HepG2 (cell line): ENCODE results near the gene FBXW4. TPM values are rescaled to one million over a fixed set of nuclear protein-coding genes. Genes with fewer than 3 reads are reported as not detected.

Experiments
- AHR ChIP-seq: IDR thresholded peaks from 2 replicates; pipeline ENCODE4 v1.6.1; 2018; ENCODE audit warnings: missing genetic modification reagents, missing compliant biosample characterization
- AKAP8 ChIP-seq: sonication (generic); formaldehyde crosslinking; IDR thresholded peaks from 2 replicates; pipeline ENCODE4 v1.5.1; 2020; ENCODE audit warnings: mild to moderate bottlenecking, missing genetic modification reagents
- EP300 ChIP-seq, 3 experiments: sonication (generic) in 1 of 3; formaldehyde crosslinking in 1 of 3; IDR thresholded peaks; 2 replicates each; pipeline versions ENCODE4 v1.5.1 to v1.6.1; 2011 to 2020; ENCODE audit warnings: low read depth in 2 of 3, low read length in 2 of 3, borderline replicate concordance in 1 of 3, improper control_type of control experiment in 1 of 3, mild to moderate bottlenecking in 1 of 3, missing genetic modification reagents in 1 of 3, moderate library complexity in 1 of 3
- HNF4G ChIP-seq, 2 experiments: sonication (generic) in 1 of 2; formaldehyde crosslinking in 1 of 2; IDR thresholded peaks; 2 replicates each; pipeline versions ENCODE4 v1.4.0 to v1.6.1; 2011 to 2020; ENCODE audit warnings: borderline replicate concordance in 2 of 2, low read depth in 2 of 2, mild to moderate bottlenecking in 2 of 2, low read length in 1 of 2, missing genetic modification reagents in 1 of 2, moderate library complexity in 1 of 2
- MED1 ChIP-seq: sonication (generic); formaldehyde crosslinking; IDR thresholded peaks from 2 replicates; pipeline ENCODE4 v1.4.0; 2020; ENCODE audit warnings: missing genetic modification reagents
- MIXL1 ChIP-seq: IDR thresholded peaks from 2 replicates; pipeline ENCODE4 v1.6.1; 2016
- RCOR2 ChIP-seq: IDR thresholded peaks from 2 replicates; pipeline ENCODE4 v1.6.1; 2016; ENCODE audit warnings: missing biosample characterization, missing genetic modification reagents
- RXRA ChIP-seq: sonication (generic); formaldehyde crosslinking; IDR thresholded peaks from 2 replicates; pipeline ENCODE4 v1.5.1; 2020; ENCODE audit warnings: missing genetic modification reagents
- SALL1 ChIP-seq: sonication (generic); formaldehyde crosslinking; IDR thresholded peaks from 2 replicates; pipeline ENCODE4 v1.8.0; 2022; ENCODE audit warnings: mild to moderate bottlenecking, missing genetic modification reagents
- SOX5 ChIP-seq: IDR thresholded peaks from 2 replicates; pipeline ENCODE4 v1.6.1; 2016; ENCODE audit warnings: borderline replicate concordance
- ZFP41 ChIP-seq: sonication (generic); formaldehyde crosslinking; IDR thresholded peaks from 2 replicates; pipeline ENCODE4 v1.4.0; 2020; ENCODE audit warnings: mild to moderate bottlenecking, missing genetic modification reagents, borderline replicate concordance
- ZNF160 ChIP-seq: sonication (generic); formaldehyde crosslinking; IDR thresholded peaks from 2 replicates; pipeline ENCODE4 v1.8.0; 2022; ENCODE audit warnings: mild to moderate bottlenecking, inconsistent platforms, missing genetic modification reagents
- ZNF205 ChIP-seq: IDR thresholded peaks from 2 replicates; pipeline ENCODE4 v1.6.1; 2018; ENCODE audit warnings: missing biosample characterization, missing genetic modification reagents
- ZNF44 ChIP-seq: sonication (generic); formaldehyde crosslinking; IDR thresholded peaks from 2 replicates; pipeline ENCODE4 v1.5.1; 2020; ENCODE audit warnings: mild to moderate bottlenecking, missing genetic modification reagents
- ZNF749 ChIP-seq: sonication (generic); formaldehyde crosslinking; IDR thresholded peaks from 2 replicates; pipeline ENCODE4 v1.8.0; 2022; ENCODE audit warnings: mild to moderate bottlenecking, missing genetic modification reagents, moderate library complexity, borderline replicate concordance
- polyA plus RNA-seq, 8 experiments: library from polyadenylated mRNA; depleted of rRNA in 3 of 8; stranded (reverse) in 7 of 8; unstranded in 1 of 8; fragments of >200 nt; fragmentation: Illumina TruSeq in 4 of 8; extraction: Trizol in 4 of 8; gene quantifications; 2 replicates each; pipeline versions ENCODE4 v1.2.1 to v1.2.3, GENCODE V29; 2011 to 2016; ENCODE audit warnings: low read depth in 4 of 8, missing spikeins in 1 of 8, mixed read lengths in 1 of 8; ENCODE audit not compliant: insufficient read depth in 1 of 8
- total RNA-seq, 5 experiments: library from RNA; depleted of rRNA; stranded (reverse); fragments of >200 nt; fragmentation: Illumina TruSeq; extraction: Trizol; gene quantifications; 2 replicates each; pipeline ENCODE4 v1.2.3, GENCODE V29; 2016; ENCODE audit warnings: low read depth in 1 of 5
- TF ChIP-seq, protein P1 (sequence below): sonication (generic); formaldehyde crosslinking; IDR thresholded peaks from 2 replicates; pipeline ENCODE4 v1.8.0; 2023; ENCODE audit warnings: mild to moderate bottlenecking, missing genetic modification reagents
- TF ChIP-seq, protein P2 (sequence below): sonication (generic); formaldehyde crosslinking; IDR thresholded peaks from 2 replicates; pipeline ENCODE4 v1.5.0; 2020; ENCODE audit warnings: mild to moderate bottlenecking, missing genetic modification reagents
- TF ChIP-seq, protein P3 (sequence below): sonication (generic); formaldehyde crosslinking; IDR thresholded peaks from 2 replicates; pipeline ENCODE4 v1.5.1; 2020; ENCODE audit warnings: mild to moderate bottlenecking, missing genetic modification reagents, moderate library complexity

The FBXW4 gene
- total and polyA plus RNA-seq, 2 of the 13 experiments (the other 11 are each of a cell fraction or from before 2014, with no cell fraction given): 23.5 to 33.7 TPM

DNA sequence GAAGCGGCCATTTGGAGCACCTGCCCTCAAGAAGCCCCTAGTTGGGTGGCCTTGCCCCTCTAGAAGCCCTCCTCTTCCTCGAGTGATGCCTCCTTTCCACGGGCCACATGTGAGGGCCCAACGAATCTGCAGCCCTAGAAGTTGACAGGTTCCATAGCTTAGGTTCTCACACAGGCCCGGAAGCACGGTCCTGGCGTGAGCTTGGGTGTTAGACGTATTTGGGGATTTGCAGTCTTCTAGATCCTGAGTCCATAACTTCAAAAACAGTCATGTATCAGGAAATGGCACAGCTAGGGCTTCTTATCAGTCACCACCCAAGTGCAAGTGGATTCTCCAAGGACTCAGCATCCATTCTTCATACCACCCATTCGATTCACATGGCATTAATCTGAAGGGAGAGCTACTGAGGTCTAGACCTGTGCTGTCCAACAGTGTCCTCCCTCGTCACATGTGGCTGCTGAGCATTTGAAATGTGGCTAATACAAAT, 477 bp upstream of the FBXW4 start (continued):
- TF ChIP-seq, protein P1, sequence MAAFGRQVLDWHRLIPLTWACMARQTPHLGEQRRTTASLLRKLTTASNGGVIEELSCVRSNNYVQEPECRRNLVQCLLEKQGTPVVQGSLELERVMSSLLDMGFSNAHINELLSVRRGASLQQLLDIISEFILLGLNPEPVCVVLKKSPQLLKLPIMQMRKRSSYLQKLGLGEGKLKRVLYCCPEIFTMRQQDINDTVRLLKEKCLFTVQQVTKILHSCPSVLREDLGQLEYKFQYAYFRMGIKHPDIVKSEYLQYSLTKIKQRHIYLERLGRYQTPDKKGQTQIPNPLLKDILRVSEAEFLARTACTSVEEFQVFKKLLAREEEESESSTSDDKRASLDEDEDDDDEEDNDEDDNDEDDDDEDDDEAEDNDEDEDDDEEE (CRISPR knock-in tag): peak; percentile 82; the same call in 1 of the 2 replicates
- 0 out of 2 replicates have a peak, but pooled peaks have one; percentile 1 for TF ChIP-seq AHR (CRISPR knock-in tag)
- TF ChIP-seq MED1 (CRISPR knock-in tag): peak; percentile 6; the same call in 1 of the 2 replicates
- TF ChIP-seq, protein P2, sequence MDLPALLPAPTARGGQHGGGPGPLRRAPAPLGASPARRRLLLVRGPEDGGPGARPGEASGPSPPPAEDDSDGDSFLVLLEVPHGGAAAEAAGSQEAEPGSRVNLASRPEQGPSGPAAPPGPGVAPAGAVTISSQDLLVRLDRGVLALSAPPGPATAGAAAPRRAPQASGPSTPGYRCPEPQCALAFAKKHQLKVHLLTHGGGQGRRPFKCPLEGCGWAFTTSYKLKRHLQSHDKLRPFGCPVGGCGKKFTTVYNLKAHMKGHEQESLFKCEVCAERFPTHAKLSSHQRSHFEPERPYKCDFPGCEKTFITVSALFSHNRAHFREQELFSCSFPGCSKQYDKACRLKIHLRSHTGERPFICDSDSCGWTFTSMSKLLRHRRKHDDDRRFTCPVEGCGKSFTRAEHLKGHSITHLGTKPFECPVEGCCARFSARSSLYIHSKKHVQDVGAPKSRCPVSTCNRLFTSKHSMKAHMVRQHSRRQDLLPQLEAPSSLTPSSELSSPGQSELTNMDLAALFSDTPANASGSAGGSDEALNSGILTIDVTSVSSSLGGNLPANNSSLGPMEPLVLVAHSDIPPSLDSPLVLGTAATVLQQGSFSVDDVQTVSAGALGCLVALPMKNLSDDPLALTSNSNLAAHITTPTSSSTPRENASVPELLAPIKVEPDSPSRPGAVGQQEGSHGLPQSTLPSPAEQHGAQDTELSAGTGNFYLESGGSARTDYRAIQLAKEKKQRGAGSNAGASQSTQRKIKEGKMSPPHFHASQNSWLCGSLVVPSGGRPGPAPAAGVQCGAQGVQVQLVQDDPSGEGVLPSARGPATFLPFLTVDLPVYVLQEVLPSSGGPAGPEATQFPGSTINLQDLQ (CRISPR knock-in tag): 0 out of 2 replicates have a peak, but pooled peaks have one; percentile 13
- TF ChIP-seq MIXL1 (CRISPR knock-in tag): peak; percentile 5; the same call in 1 of the 2 replicates
- TF ChIP-seq HNF4G (IDR thresholded peaks at IDR 0.05; ENCODE audit: borderline replicate concordance, low read depth, low read length): no peak
- TF ChIP-seq HNF4G (CRISPR knock-in tag; IDR thresholded peaks at IDR 0.05; ENCODE audit: borderline replicate concordance, low read depth): 0 out of 2 replicates have a peak, but pooled peaks have one; percentile 14
- TF ChIP-seq EP300 (IDR thresholded peaks at IDR 0.05; ENCODE audit: low read depth in 2 of 2, low read length in 2 of 2): no peak
- TF ChIP-seq EP300 (CRISPR knock-in tag; IDR thresholded peaks at IDR 0.05; ENCODE audit: borderline replicate concordance): 0 out of 2 replicates have a peak, but pooled peaks have one; percentile 12
- 0 out of 2 replicates have a peak, but pooled peaks have one; percentile 8 for TF ChIP-seq RXRA (CRISPR knock-in tag)
- TF ChIP-seq ZNF205 (CRISPR knock-in tag): no peak
- TF ChIP-seq ZFP41 (CRISPR knock-in tag): peak; percentile 34; the same call in 1 of the 2 replicates
- TF ChIP-seq SALL1 (CRISPR knock-in tag): 0 out of 2 replicates have a peak, but pooled peaks have one; percentile 7
- TF ChIP-seq, protein P3, sequence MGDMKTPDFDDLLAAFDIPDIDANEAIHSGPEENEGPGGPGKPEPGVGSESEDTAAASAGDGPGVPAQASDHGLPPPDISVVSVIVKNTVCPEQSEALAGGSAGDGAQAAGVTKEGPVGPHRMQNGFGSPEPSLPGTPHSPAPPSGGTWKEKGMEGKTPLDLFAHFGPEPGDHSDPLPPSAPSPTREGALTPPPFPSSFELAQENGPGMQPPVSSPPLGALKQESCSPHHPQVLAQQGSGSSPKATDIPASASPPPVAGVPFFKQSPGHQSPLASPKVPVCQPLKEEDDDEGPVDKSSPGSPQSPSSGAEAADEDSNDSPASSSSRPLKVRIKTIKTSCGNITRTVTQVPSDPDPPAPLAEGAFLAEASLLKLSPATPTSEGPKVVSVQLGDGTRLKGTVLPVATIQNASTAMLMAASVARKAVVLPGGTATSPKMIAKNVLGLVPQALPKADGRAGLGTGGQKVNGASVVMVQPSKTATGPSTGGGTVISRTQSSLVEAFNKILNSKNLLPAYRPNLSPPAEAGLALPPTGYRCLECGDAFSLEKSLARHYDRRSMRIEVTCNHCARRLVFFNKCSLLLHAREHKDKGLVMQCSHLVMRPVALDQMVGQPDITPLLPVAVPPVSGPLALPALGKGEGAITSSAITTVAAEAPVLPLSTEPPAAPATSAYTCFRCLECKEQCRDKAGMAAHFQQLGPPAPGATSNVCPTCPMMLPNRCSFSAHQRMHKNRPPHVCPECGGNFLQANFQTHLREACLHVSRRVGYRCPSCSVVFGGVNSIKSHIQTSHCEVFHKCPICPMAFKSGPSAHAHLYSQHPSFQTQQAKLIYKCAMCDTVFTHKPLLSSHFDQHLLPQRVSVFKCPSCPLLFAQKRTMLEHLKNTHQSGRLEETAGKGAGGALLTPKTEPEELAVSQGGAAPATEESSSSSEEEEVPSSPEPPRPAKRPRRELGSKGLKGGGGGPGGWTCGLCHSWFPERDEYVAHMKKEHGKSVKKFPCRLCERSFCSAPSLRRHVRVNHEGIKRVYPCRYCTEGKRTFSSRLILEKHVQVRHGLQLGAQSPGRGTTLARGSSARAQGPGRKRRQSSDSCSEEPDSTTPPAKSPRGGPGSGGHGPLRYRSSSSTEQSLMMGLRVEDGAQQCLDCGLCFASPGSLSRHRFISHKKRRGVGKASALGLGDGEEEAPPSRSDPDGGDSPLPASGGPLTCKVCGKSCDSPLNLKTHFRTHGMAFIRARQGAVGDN (CRISPR knock-in tag): no peak; the same call in 1 of the 2 replicates
- 0 out of 2 replicates have a peak, but pooled peaks have one; percentile 11 for TF ChIP-seq ZNF160
- TF ChIP-seq ZNF44: no peak
- no peak for TF ChIP-seq SOX5 (CRISPR knock-in tag)
- TF ChIP-seq AKAP8 (CRISPR knock-in tag): no peak
- no peak for TF ChIP-seq RCOR2
- TF ChIP-seq ZNF749 (CRISPR knock-in tag): peak; percentile 2; the same call in 1 of the 2 replicates
